ENCODE data around the gene SLC27A5.
A peak's percentile ranks its signal among the peaks of the same experiment; 100 is the strongest.

The SLC27A5 gene

GRCh38 chr19:58451358-58452101 lies 60.3 kb downstream of the SLC27A5 start, which contains the start of gene ZNF324B (continued):
- TF ChIP-seq GLI4 (tag by site-specific recombination; IDR thresholded peaks at IDR 0.05) (no peak), ZNF501 (tag by site-specific recombination; IDR thresholded peaks at IDR 0.05) (peak; percentile 29; the same call in 1 of the 2 replicates), ZNF585B (tag by site-specific recombination; IDR thresholded peaks at IDR 0.05) (no peak), PBX3 (CRISPR knock-in tag; IDR thresholded peaks at IDR 0.05) (no peak; the same call in 1 of the 2 replicates), ZSCAN16 (tag by site-specific recombination; IDR thresholded peaks at IDR 0.05) (peak; percentile 33; the same call in 1 of the 2 replicates), KLF7 (tag by site-specific recombination; IDR thresholded peaks at IDR 0.05; ENCODE audit: borderline replicate concordance) (no peak), ZNF664 (tag by site-specific recombination; IDR thresholded peaks at IDR 0.05) (no peak), ZNF138 (tag by site-specific recombination; IDR thresholded peaks at IDR 0.05; ENCODE audit: borderline replicate concordance) (no peak), ZBTB1 (tag by site-specific recombination; IDR thresholded peaks at IDR 0.05) (no peak), TRIM28 (IDR thresholded peaks at IDR 0.05; ENCODE audit: borderline replicate concordance, low read length) (no peak), KLF16 (tag by site-specific recombination; IDR thresholded peaks at IDR 0.05) (peak; percentile 74; the same call in 1 of the 2 replicates), ZFP37 (tag by site-specific recombination; IDR thresholded peaks at IDR 0.05) (0 out of 2 replicates have a peak, but pooled peaks have one; percentile 22), BCL6B (tag by site-specific recombination; IDR thresholded peaks at IDR 0.05) (no peak), OSR2 (tag by site-specific recombination; IDR thresholded peaks at IDR 0.05) (no peak), ZNF239 (tag by site-specific recombination; IDR thresholded peaks at IDR 0.05) (no peak), ZNF692 (tag by site-specific recombination; IDR thresholded peaks at IDR 0.05) (peak; percentile 57; the same call in 1 of the 2 replicates), ZNF707 (tag by site-specific recombination; IDR thresholded peaks at IDR 0.05) (no peak), ZNF792 (tag by site-specific recombination; IDR thresholded peaks at IDR 0.05) (no peak), ZNF510 (tag by site-specific recombination; IDR thresholded peaks at IDR 0.05; ENCODE audit: insufficient replicate concordance) (no peak), ZNF112 (tag by site-specific recombination; IDR thresholded peaks at IDR 0.05) (no peak), ZNF24 (tag by site-specific recombination; IDR thresholded peaks at IDR 0.05) (no peak; the same call in 1 of the 2 replicates), ZNF366 (tag by site-specific recombination; conservative IDR thresholded peaks at IDR 0.05) (no peak), ZNF514 (tag by site-specific recombination; IDR thresholded peaks at IDR 0.05) (no peak), ZNF335 (tag by site-specific recombination; conservative IDR thresholded peaks at IDR 0.05) (peak; percentile 94), ZNF518A (tag by site-specific recombination; conservative IDR thresholded peaks at IDR 0.05; ENCODE audit: low read depth) (no peak), ZNF132 (tag by site-specific recombination; IDR thresholded peaks at IDR 0.05; ENCODE audit: borderline replicate concordance) (no peak), ZXDB (tag by site-specific recombination; IDR thresholded peaks at IDR 0.05) (peak; percentile 70), RBAK (tag by site-specific recombination; IDR thresholded peaks at IDR 0.05) (no peak), ZNF10 (tag by site-specific recombination; IDR thresholded peaks at IDR 0.05) (no peak), KLF1 (tag by site-specific recombination; IDR thresholded peaks at IDR 0.05) (no peak), ZNF133 (tag by site-specific recombination; IDR thresholded peaks at IDR 0.05) (no peak), ZNF76 (tag by site-specific recombination; IDR thresholded peaks at IDR 0.05; ENCODE audit: borderline replicate concordance, low read depth) (peak; percentile 87), ZNF830 (tag by site-specific recombination; IDR thresholded peaks at IDR 0.05; ENCODE audit: low read depth) (no peak)
